Cardiac fibroblast (primary cell): Measurements from ENCODE around the gene WDR44.

Experiments
- DNase-seq, 2 donors: peaks; one replicate each; pipeline versions ENCODE4 v3.0.0 to v3.0.0-alpha.2; 2010; ENCODE audit warnings: low read depth in 2 of 2
- H3K4me3 ChIP-seq, 2 donors: replicated peaks in 1 of 2; 1 replicate in 1 of 2; 2 replicates in 1 of 2; pipeline ENCODE4 v1.5.1; 2011; ENCODE audit warnings: low read depth in 2 of 2, low read length in 2 of 2, mild to moderate bottlenecking in 2 of 2, moderate library complexity in 1 of 2
- CTCF ChIP-seq: IDR thresholded peaks from one replicate; pipeline ENCODE4 v1.5.1; 2011; ENCODE audit warnings: low read depth, mild to moderate bottlenecking, low read length, inconsistent platforms

Gene WDR44

GRCh38 chrX:118356154-118356701, 10.3 kb downstream of the WDR44 start:
- DNase-seq: peak; percentile 6 to 42
- H3K4me3 ChIP-seq: no peak overlapping the region
- no peak for TF ChIP-seq CTCF

- TF ChIP-seq CTCF: no peak
- peak; percentile 26 to 61 for DNase-seq
- no peak overlapping the region for H3K4me3 ChIP-seq
Observed at GRCh38 chrX:118360429-118361125, 14.7 kb downstream of the WDR44 start.

- DNase-seq: no peak
- no peak overlapping the region for H3K4me3 ChIP-seq
- TF ChIP-seq CTCF: no peak
Observed at GRCh38 chrX:118364261-118364660, 18.4 kb downstream of the WDR44 start.

- DNase-seq: no peak
- H3K4me3 ChIP-seq: no peak overlapping the region
- TF ChIP-seq CTCF: no peak
Observed at GRCh38 chrX:118367338-118367737, 21.4 kb downstream of the WDR44 start.

GRCh38 chrX:118368398-118368797, 22.5 kb downstream of the WDR44 start:
- TF ChIP-seq CTCF: no peak
- no peak for DNase-seq
- H3K4me3 ChIP-seq: no peak overlapping the region

- TF ChIP-seq CTCF: no peak
- peak; percentile 55 to 82 for DNase-seq
- H3K4me3 ChIP-seq: no peak overlapping the region
Observed at GRCh38 chrX:118370921-118371624, 25.2 kb downstream of the WDR44 start.
